ENCODE measurements around the gene HAPLN2.
"Not testable (repeated sequence)": the region's sequence is repeated elsewhere in the genome, so short reads cannot be mapped to it uniquely, and the experiment has no call there.

The HAPLN2 gene

DNA sequence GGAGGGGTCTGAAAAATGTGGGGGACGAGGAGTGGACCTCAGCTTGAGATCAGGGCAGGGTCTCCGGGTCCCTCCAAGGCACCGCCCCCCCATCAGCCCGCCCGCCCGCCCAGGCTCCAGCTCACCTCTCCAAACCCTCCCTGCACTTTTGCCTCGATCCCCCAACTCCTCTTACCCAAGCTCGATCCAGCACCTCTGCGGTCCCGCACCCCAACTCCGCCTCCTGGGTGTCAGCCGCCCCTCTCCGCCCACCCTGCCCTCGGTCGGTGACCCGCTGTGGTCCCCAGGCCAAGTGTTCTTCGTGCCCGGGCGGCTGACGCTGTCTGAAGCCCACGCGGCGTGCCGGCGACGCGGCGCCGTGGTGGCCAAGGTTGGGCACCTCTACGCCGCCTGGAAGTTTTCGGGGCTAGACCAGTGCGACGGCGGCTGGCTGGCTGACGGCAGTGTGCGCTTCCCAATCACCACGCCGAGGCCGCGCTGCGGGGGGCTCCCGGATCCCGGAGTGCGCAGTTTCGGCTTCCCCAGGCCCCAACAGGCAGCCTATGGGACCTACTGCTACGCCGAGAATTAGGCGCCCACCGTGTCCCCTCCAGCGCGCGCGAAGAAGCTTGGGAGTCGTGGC is 5.7 kb downstream of the HAPLN2 start:
- Histone ChIP-seq H3K27me3 (ENCODE audit: control insufficient read depth, insufficient read depth, low read length) (peaks cover 67% of the 10 kb centered on the region), H3K27ac (ENCODE audit: low read depth, low read length) (no peak overlapping the region), H3K9ac (ENCODE audit: low read length) (peak overlapping the region; percentile 46), H3K4me1 (ENCODE audit: control insufficient read depth, insufficient read depth, low read length) (peaks cover 7% of the 10 kb centered on the region; the same call in 1 of the 2 replicates), H3K9me3 (ENCODE audit: control insufficient read depth, insufficient read depth, low read depth, low read length) (no peaks in the 10 kb centered on the region), H3K4me3 (ENCODE audit: low read depth, low read length) (peak overlapping the region; percentile 62), H3K36me3 (ENCODE audit: control insufficient read depth, insufficient read depth, low read length) (no peaks in the 10 kb centered on the region)

DNA sequence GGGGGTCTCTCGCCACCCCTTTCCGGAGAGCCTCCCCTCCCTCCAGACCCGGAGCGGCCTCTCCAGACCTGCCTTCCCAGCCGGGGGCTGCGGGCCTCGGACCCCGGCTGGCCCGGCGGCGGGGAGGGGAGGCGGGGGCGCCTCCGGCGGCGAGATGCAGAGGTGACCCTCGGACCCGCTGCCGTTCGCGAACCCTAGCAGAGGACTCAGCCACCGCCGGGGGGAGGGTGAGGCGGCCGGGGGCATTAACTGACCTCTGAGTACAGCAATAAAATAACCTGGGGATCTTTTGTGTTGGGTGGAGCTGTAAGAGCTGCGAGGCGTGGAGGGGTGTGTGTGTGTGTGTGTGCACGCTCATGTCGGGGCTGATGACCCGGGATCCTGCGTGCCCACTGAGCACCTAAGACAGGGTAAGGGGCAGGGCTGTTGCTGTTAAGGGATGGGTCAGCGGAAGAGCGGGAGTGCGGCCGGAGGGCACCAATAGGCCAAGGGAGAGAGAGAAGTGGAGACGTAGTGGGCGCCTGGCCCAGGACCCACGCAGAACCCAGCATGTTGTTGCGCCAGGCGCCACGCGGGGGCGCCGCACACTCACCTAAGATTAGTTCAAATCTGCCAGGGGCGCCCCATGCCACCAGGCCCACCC is 6.3 kb downstream of the HAPLN2 start:
- Histone ChIP-seq H3K9ac (ENCODE audit: low read length) (peak overlapping the region; percentile 49), H3K9me3 (ENCODE audit: control insufficient read depth, insufficient read depth, low read depth, low read length) (no peaks in the 10 kb centered on the region), H3K27ac (ENCODE audit: low read depth, low read length) (no peak overlapping the region), H3K36me3 (ENCODE audit: control insufficient read depth, insufficient read depth, low read length) (no peaks in the 10 kb centered on the region), H3K4me3 (ENCODE audit: low read depth, low read length) (peak overlapping the region; percentile 62), H3K27me3 (ENCODE audit: control insufficient read depth, insufficient read depth, low read length) (peaks cover 64% of the 10 kb centered on the region), H3K4me1 (ENCODE audit: control insufficient read depth, insufficient read depth, low read length) (peaks cover 7% of the 10 kb centered on the region; the same call in 1 of the 2 replicates)

GRCh38 chr1:156626079-156626438 is 6.8 kb downstream of the HAPLN2 start:
- H3K9ac ChIP-seq (ENCODE audit: low read length), result no peak overlapping the region
- peaks cover 7% of the 10 kb centered on the region; the same call in 1 of the 2 replicates for H3K4me1 ChIP-seq (ENCODE audit: control insufficient read depth, insufficient read depth, low read length)
- no peak overlapping the region for H3K4me3 ChIP-seq (ENCODE audit: low read depth, low read length)
- peaks cover 63% of the 10 kb centered on the region for H3K27me3 ChIP-seq (ENCODE audit: control insufficient read depth, insufficient read depth, low read length)
- no peaks in the 10 kb centered on the region for H3K36me3 ChIP-seq (ENCODE audit: control insufficient read depth, insufficient read depth, low read length)
- H3K9me3 ChIP-seq (ENCODE audit: control insufficient read depth, insufficient read depth, low read depth, low read length), result no peaks in the 10 kb centered on the region
- H3K27ac ChIP-seq (ENCODE audit: low read depth, low read length), result no peak overlapping the region

- H3K27me3 ChIP-seq (ENCODE audit: control insufficient read depth, insufficient read depth, low read length), result peaks cover 54% of the 10 kb centered on the region
- no peaks in the 10 kb centered on the region for H3K36me3 ChIP-seq (ENCODE audit: control insufficient read depth, insufficient read depth, low read length)
- H3K27ac ChIP-seq (ENCODE audit: low read depth, low read length), result no peak overlapping the region
- peaks cover 7% of the 10 kb centered on the region; the same call in 1 of the 2 replicates for H3K4me1 ChIP-seq (ENCODE audit: control insufficient read depth, insufficient read depth, low read length)
- H3K4me3 ChIP-seq (ENCODE audit: low read depth, low read length), result no peak overlapping the region
- no peak overlapping the region for H3K9ac ChIP-seq (ENCODE audit: low read length)
- H3K9me3 ChIP-seq (ENCODE audit: control insufficient read depth, insufficient read depth, low read depth, low read length), result no peaks in the 10 kb centered on the region
Observed at GRCh38 chr1:156627313-156627880, 8.2 kb downstream of the HAPLN2 start.

- peaks cover 48% of the 10 kb centered on the region for H3K27me3 ChIP-seq (ENCODE audit: control insufficient read depth, insufficient read depth, low read length)
- no peak overlapping the region for H3K9ac ChIP-seq (ENCODE audit: low read length)
- peaks cover 5% of the 10 kb centered on the region; the same call in 1 of the 2 replicates for H3K4me1 ChIP-seq (ENCODE audit: control insufficient read depth, insufficient read depth, low read length)
- no peaks in the 10 kb centered on the region for H3K36me3 ChIP-seq (ENCODE audit: control insufficient read depth, insufficient read depth, low read length)
- no peak overlapping the region for H3K27ac ChIP-seq (ENCODE audit: low read depth, low read length)
- H3K9me3 ChIP-seq (ENCODE audit: control insufficient read depth, insufficient read depth, low read depth, low read length), result no peaks in the 10 kb centered on the region
- H3K4me3 ChIP-seq (ENCODE audit: low read depth, low read length), result no peak overlapping the region
Observed at GRCh38 chr1:156629823-156630449, 10.7 kb downstream of the HAPLN2 start.

DNA sequence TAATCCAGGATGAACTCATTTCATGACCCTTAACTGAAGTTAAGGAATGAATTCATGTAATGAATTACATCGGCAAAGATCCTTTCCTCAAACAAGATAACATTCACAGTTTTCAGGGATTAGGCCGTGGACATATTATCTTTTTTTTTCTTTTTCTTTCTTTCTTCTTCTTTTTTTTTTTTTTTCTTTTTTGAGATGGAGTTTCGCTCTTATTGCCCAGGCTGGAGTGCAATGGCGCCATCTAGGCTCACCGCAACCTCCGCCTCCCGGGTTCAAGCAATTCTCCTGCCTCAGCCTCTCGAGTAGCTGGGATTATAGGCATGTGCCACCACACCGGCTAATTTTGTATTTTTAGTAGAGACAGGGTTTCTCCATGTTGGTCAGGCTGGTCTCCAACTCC is 11.9 kb downstream of the HAPLN2 start:
- not testable (repeated sequence) for H3K9ac ChIP-seq (ENCODE audit: low read length); H3K4me1 ChIP-seq (ENCODE audit: control insufficient read depth, insufficient read depth, low read length); H3K9me3 ChIP-seq (ENCODE audit: control insufficient read depth, insufficient read depth, low read depth, low read length); H3K27ac ChIP-seq (ENCODE audit: low read depth, low read length); H3K36me3 ChIP-seq (ENCODE audit: control insufficient read depth, insufficient read depth, low read length); H3K4me3 ChIP-seq (ENCODE audit: low read depth, low read length)
- H3K27me3 ChIP-seq (ENCODE audit: control insufficient read depth, insufficient read depth, low read length), result peaks cover 48% of the 10 kb centered on the region

DNA sequence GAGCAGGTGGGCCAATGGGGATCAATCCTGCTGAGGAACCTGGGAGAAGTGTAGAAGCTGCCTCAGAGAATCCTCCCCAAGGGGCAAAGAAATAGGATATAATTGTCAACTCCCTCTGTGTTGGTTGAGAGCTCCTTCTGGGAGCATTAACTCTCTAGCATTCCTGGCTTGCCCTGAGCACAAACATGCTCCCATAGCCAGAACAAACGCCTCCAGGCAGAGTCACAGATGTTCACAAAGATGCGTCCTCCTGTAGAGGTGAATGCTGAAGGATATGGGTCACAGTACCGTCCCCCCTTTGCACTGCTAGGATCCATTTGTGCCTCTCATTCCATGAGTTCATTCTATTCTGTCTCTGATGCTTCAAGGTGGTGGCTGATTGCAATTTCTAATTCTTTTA is 13.1 kb downstream of the HAPLN2 start:
- no peaks in the 10 kb centered on the region for H3K36me3 ChIP-seq (ENCODE audit: control insufficient read depth, insufficient read depth, low read length)
- peaks cover 46% of the 10 kb centered on the region for H3K27me3 ChIP-seq (ENCODE audit: control insufficient read depth, insufficient read depth, low read length)
- H3K9me3 ChIP-seq (ENCODE audit: control insufficient read depth, insufficient read depth, low read depth, low read length), result no peaks in the 10 kb centered on the region

GRCh38 chr1:156638189-156638985 is 19.2 kb downstream of the HAPLN2 start:
- Histone ChIP-seq H3K36me3 (ENCODE audit: control insufficient read depth, insufficient read depth, low read length) (no peaks in the 10 kb centered on the region), H3K27ac (ENCODE audit: low read depth, low read length) (no peak overlapping the region), H3K27me3 (ENCODE audit: control insufficient read depth, insufficient read depth, low read length) (peaks cover 87% of the 10 kb centered on the region), H3K9ac (ENCODE audit: low read length) (no peak overlapping the region), H3K9me3 (ENCODE audit: control insufficient read depth, insufficient read depth, low read depth, low read length) (no peaks in the 10 kb centered on the region), H3K4me3 (ENCODE audit: low read depth, low read length) (no peak overlapping the region), H3K4me1 (ENCODE audit: control insufficient read depth, insufficient read depth, low read length) (peaks cover 17% of the 10 kb centered on the region)

More for the DNA sequence above, 13.1 kb downstream of the HAPLN2 start:
- Histone ChIP-seq H3K4me1 (ENCODE audit: control insufficient read depth, insufficient read depth, low read length) (no peaks in the 10 kb centered on the region), H3K27ac (ENCODE audit: low read depth, low read length) (no peak overlapping the region), H3K4me3 (ENCODE audit: low read depth, low read length) (no peak overlapping the region), H3K9ac (ENCODE audit: low read length) (no peak overlapping the region)

GRCh38 chr1:156639601-156640101 is 20.4 kb downstream of the HAPLN2 start:
- Histone ChIP-seq H3K27ac (ENCODE audit: low read depth, low read length) (no peak overlapping the region), H3K4me3 (ENCODE audit: low read depth, low read length) (no peak overlapping the region), H3K9me3 (ENCODE audit: control insufficient read depth, insufficient read depth, low read depth, low read length) (no peaks in the 10 kb centered on the region), H3K27me3 (ENCODE audit: control insufficient read depth, insufficient read depth, low read length) (peaks cover 89% of the 10 kb centered on the region), H3K4me1 (ENCODE audit: control insufficient read depth, insufficient read depth, low read length) (peaks cover 17% of the 10 kb centered on the region), H3K36me3 (ENCODE audit: control insufficient read depth, insufficient read depth, low read length) (no peaks in the 10 kb centered on the region), H3K9ac (ENCODE audit: low read length) (no peak overlapping the region)

- Histone ChIP-seq H3K4me1 (ENCODE audit: control insufficient read depth, insufficient read depth, low read length) (peaks cover 17% of the 10 kb centered on the region), H3K27ac (ENCODE audit: low read depth, low read length) (no peak overlapping the region), H3K4me3 (ENCODE audit: low read depth, low read length) (peak overlapping the region; percentile 70), H3K9ac (ENCODE audit: low read length) (no peak overlapping the region), H3K9me3 (ENCODE audit: control insufficient read depth, insufficient read depth, low read depth, low read length) (no peaks in the 10 kb centered on the region), H3K27me3 (ENCODE audit: control insufficient read depth, insufficient read depth, low read length) (peaks cover 89% of the 10 kb centered on the region), H3K36me3 (ENCODE audit: control insufficient read depth, insufficient read depth, low read length) (no peaks in the 10 kb centered on the region)
Observed at GRCh38 chr1:156640842-156641706, 21.9 kb downstream of the HAPLN2 start.

Data from HUES6 (cell line).